Daoy (cell line): ENCODE measurements around the gene PRKCQ. TPM values are rescaled to one million over a fixed set of nuclear protein-coding genes. Genes with fewer than 3 reads are reported as not detected.
"Not testable (repeated sequence)": the region's sequence is repeated elsewhere in the genome, so short reads cannot be mapped to it uniquely, and the experiment has no call there.

ENCODE experiments used
- DNase-seq: peaks from one replicate; pipeline ENCODE4 v3.0.0-alpha.2; 2015; ENCODE audit warnings: low read depth
- total RNA-seq: library from RNA; depleted of rRNA; stranded (reverse); fragments of >200 nt; shearing (Covaris generic); gene quantifications from 2 replicates; pipeline ENCODE4 v1.2.3, GENCODE V29; 2014

Gene PRKCQ
- total RNA-seq, 1 experiment from 2014 or later, result 7.1 TPM

- DNase-seq, result no peak
Measured at GRCh38 chr10:6595499-6595898, 15.4 kb upstream of the PRKCQ start.

- DNase-seq, result peak; percentile 53
Measured at GRCh38 chr10:6593241-6593671, 13.2 kb upstream of the PRKCQ start.

DNA sequence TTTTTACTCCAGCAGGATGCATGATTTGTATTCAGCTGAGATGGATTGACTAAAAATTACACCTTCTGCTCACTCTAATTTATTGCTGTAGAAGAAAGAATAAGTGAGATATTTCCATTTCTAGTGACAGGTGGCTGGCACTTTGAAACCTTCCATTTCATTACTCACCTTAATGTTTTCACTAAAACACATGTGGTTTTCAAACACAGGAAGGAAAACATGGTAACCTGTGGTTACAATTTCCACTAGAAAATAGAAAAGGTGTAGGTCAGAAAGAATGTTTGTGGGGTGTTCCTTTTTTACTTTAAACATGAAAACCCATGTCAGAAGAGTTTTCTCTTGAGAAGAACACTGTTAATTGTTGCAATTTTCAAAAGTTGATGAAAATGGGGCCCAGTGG is 12.0 kb upstream of the PRKCQ start:
- DNase-seq, result no peak

GRCh38 chr10:6591668-6592067 is 11.6 kb upstream of the PRKCQ start:
- no peak for DNase-seq

DNA sequence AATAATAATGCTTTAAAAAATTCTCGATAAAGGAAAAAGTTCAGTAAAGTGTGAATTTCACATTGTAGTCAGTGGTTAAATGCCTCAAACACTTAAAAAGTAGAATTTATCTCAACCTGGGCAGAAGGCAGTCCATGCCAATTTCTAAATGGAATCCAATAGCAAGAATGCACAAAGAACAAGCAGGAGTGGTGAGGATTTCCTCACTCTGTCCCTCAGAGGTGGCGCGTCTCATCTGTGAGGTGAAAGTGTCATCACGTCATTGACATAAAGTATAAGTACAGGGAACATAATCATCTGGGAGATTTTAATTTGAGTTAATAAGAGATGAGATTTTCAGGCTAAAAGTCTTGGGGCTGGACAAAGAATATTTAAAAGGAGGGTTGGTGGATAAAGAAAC is 10.0 kb upstream of the PRKCQ start:
- no peak for DNase-seq

- no peak for DNase-seq
Measured at GRCh38 chr10:6589287-6590094, 9.4 kb upstream of the PRKCQ start.

- DNase-seq, result no peak
Measured at GRCh38 chr10:6588845-6589244, 8.8 kb upstream of the PRKCQ start.

GRCh38 chr10:6588082-6588481 is 8.0 kb upstream of the PRKCQ start:
- no peak for DNase-seq

- DNase-seq, result no peak
Measured at GRCh38 chr10:6586501-6586900, 6.4 kb upstream of the PRKCQ start.

DNA sequence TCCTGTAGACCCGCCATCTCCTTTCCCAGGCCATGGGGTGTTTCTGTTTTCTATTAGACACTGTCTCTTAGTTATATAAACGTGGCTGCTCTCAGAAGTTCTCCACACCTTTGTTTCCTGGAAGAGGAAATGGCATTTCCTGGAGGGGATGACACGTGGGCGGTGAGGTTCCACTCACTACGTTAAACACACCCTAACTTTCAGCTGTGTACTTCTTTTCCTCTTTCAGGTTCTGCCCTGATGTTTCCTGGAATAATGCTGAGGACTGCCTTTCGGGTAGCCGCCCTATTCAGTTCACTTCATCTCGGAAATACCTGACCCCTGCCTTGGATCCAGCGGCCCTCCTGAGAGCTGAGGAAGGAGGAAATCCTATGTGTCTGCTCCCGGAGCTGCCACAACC is 3.4 kb upstream of the PRKCQ start:
- DNase-seq, result no peak

- DNase-seq, result not testable (repeated sequence)
Measured at GRCh38 chr10:6582913-6583312, 2.8 kb upstream of the PRKCQ start.

GRCh38 chr10:6582298-6582697 is 2.2 kb upstream of the PRKCQ start:
- no peak for DNase-seq

GRCh38 chr10:6581778-6582228 is 1.7 kb upstream of the PRKCQ start:
- DNase-seq, result peak; percentile 44

GRCh38 chr10:6581223-6581622 is 1.1 kb upstream of the PRKCQ start:
- DNase-seq, result not testable (repeated sequence)

DNA sequence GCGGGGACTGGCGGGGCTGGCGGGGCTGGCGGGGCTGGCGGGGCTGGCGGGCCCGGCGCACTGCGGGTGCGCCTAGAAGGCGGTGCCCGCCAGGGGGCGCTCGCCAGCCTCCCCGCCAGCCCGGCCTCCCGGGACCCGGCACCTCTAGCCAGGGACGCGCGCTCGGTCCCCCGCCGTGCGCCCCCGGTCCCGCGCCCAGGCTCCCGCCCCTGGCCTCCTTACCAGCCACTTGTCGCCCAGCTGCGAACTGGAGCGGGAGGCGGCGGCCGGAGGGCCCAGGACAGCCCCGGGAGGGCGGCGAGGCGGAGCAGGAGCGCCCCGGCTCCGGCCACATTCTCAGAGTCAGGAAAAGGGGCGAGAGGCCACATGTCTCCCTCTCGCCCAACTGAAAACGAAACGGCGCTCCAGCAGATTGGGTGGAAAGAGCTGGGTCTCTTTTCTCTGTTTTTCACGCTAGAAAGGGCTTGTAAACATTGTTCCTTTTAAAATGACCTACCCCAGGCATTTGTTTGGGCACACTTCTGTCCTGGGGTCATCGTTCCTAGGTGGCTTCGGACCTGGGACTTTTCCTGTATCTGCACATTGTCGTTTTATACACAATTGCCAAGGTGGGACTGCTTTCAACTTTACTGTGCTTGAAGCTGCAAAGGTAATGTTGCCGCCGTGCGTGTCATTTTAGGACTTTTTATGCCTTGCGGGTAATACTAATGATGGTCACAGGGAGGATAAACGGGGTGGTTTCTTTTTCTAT is 378 bp upstream of the PRKCQ start:
- DNase-seq, result peak; percentile 78

DNA sequence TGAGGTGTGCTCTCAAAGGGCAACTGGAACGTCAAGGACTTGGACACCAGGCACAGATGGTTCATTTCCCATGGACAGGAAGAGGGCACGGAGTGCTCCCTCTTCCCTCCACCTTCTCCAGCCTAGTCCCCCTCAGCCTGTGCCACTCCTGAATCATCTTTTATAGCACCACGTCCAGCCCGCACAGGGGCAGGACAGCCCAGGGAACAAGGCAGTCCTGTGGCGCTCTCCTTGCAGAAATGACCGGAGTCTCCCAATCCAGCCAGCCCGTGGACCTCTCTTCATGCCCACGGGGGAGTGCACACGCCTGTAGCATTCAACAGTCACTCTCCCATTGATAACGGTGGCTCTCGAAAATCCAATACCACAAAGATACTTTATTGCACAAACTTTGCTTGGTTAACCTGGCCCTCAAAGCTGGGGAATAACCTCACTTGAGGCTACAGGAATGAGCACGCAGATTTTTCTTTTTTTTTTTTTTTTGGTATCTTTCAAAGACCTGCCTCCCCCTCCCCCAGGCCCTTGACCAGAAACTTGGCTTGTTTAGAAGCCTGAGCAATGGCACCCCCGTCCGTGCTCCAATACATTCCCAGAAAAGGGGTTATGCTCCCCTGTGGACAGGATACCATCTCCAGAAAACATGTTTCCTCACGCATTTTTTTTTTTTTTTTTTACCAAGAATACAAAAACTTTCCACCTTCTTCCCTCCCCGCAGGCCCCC is 733 bp downstream of the PRKCQ start:
- no peak for DNase-seq

DNA sequence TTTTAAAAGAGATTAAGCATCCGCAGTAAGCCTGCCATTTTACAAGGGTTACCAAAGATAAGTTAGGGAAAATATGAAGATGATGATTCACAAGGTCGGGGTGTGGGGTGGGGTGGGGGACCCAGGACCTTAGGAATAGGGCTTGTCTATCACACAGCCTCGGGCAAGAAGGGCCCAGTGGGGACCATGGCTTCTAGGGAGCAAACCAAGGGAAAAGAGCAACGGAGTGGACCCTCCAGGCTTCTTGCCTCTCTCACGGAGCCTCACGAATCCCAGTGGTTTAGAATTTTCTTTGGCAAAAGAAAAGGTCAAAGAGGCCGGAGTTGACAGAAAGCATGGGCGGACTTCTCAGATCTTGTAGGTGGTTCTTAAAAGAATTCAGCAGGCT is 1.3 kb downstream of the PRKCQ start:
- DNase-seq, result no peak

DNA sequence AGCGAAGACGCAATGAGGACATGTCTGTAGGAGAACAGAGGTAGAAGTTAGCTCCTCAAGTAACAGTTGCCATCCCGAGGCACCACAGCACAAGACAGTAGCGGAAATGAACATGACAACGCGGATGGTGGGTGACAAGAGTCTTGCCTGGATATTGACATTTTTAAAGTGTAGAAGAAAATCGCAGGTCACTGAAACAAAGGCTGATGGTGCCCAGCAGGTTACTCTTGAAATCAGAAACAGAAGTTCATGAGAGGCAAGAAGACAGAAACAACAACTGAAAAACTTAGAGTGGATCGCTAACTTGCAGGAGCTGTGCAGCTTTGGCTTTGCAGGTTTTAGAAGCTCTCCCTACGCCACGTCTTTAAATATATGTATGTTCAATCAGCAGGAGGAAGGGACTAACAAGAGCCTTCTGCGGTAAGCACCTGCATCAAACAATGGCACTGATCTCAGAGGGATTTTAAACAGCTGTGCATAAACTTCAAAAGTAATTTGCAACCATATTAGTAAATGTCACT is 1.8 kb downstream of the PRKCQ start:
- no peak for DNase-seq

- no peak for DNase-seq
Measured at GRCh38 chr10:6576326-6576725, 3.8 kb downstream of the PRKCQ start.

DNA sequence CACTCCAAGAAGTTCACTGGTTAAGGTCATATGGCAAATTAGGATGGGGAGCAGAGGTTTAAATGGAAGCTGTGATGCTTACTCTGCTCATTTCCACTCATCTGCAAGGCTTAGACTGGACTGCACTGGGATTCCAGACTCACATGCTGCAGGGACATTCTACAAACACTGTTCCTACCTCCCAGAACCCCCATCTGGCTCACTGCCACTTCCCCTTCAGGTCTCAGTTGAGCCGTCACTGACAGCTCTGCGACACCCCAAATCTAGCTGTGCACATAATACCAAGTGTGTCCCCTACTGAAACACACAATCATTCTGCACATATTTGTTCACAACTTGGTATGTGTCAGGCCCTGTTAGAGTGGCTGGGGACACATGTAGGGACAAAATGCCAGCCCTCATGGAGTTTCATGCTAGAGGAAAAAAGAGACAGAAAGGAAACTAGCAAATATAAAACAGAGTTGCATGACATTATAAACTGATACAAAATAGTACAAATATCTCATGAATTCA is 5.4 kb downstream of the PRKCQ start:
- no peak for DNase-seq

DNA sequence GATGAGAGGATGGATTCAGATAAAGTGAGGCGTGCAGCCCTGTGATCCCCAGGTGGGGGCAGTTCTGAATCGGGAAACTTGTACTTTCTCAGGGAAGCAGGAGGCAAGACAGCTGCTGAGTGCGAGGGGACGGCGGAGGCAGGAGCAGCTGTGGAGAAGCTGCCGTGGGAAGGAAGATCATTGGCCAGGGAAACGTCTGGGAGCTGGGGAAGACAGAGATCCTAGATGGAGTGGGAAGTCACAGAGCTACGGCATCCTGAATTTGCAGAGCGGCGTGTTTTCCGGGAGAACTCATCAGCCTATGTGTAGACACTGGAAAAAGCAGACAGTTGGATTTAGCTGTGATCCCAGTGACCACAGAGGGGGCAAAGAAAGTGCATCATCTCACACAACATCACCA is 9.2 kb downstream of the PRKCQ start:
- DNase-seq, result no peak

DNA sequence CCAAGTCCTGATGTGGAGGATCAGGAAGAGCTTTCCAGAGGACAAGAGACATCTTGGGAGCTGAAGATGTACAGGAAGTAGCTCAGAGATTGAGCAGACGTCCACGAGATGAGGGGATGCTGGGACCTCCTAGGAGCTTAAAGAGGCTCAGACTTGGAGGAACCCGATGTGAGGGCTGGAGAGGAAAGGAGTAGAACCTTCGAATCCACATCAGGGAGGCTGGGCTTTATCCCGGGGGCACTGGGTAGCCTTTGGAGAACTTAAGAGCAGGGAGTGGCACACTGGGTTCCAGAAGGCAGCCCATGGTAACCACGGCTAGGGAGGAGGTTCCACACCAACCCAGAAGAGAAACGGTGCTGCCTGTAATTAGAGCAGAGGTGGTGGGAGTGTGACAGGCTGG is 10.8 kb downstream of the PRKCQ start:
- DNase-seq, result no peak
